Liver (tissue), 3 donors: ENCODE data around the gene RNF152.

ENCODE experiments used
- CTCF ChIP-seq: fragments of 150-350 bp; IDR thresholded peaks from 2 replicates; pipeline ENCODE4 v1.5.1; 2017; ENCODE audit warnings: improper control_type of control experiment, low read depth, low read length; ENCODE audit not compliant: missing input control
- EGR1 ChIP-seq, 2 donors: IDR thresholded peaks; 2 replicates each; pipeline ENCODE4 v1.6.1; 2016 to 2018; ENCODE audit warnings: antibody characterized with exemption in 2 of 2, low read depth in 2 of 2
- FOXA1 ChIP-seq: IDR thresholded peaks from 2 replicates; pipeline ENCODE4 v1.6.1; 2016; ENCODE audit warnings: antibody characterized with exemption
- GABPA ChIP-seq, 2 donors: IDR thresholded peaks in 1 of 2; conservative IDR thresholded peaks in 1 of 2; 2 replicates each; pipeline ENCODE4 v1.6.1; 2016; ENCODE audit warnings: antibody characterized with exemption in 2 of 2, mild to moderate bottlenecking in 1 of 2, moderate library complexity in 1 of 2
- JUND ChIP-seq, 2 donors: IDR thresholded peaks; 2 replicates each; pipeline ENCODE4 v1.6.1; 2016; ENCODE audit warnings: antibody characterized with exemption in 2 of 2
- RAD21 ChIP-seq, 2 donors: IDR thresholded peaks; 2 replicates each; pipeline ENCODE4 v1.6.1; 2016; ENCODE audit warnings: antibody characterized with exemption in 2 of 2, mild to moderate bottlenecking in 2 of 2
- SP1 ChIP-seq: IDR thresholded peaks from 2 replicates; pipeline ENCODE4 v1.6.1; 2018; ENCODE audit warnings: antibody characterized with exemption, mild to moderate bottlenecking
- TAF1 ChIP-seq: conservative IDR thresholded peaks from 2 replicates; pipeline ENCODE4 v1.6.1; 2016; ENCODE audit warnings: antibody characterized with exemption, mild to moderate bottlenecking
- YY1 ChIP-seq: IDR thresholded peaks from 2 replicates; pipeline ENCODE4 v1.6.1; 2016; ENCODE audit warnings: antibody characterized with exemption, mild to moderate bottlenecking
- TF ChIP-seq, protein P1 (sequence below): IDR thresholded peaks from 2 replicates; pipeline ENCODE4 v1.6.1; 2016; ENCODE audit warnings: antibody characterized with exemption, mild to moderate bottlenecking
- TF ChIP-seq, protein P2 (sequence below): IDR thresholded peaks from 2 replicates; pipeline ENCODE4 v1.6.1; 2016; ENCODE audit warnings: antibody characterized with exemption
- TF ChIP-seq, protein P3 (sequence below): IDR thresholded peaks from 2 replicates; pipeline ENCODE4 v1.6.1; 2016; ENCODE audit warnings: antibody characterized with exemption
- TF ChIP-seq, protein P4 (sequence below): IDR thresholded peaks from 2 replicates; pipeline ENCODE4 v1.6.1; 2016; ENCODE audit warnings: antibody characterized with exemption
- donor health status: healthy.
- donor health status: healthy.

DNA sequence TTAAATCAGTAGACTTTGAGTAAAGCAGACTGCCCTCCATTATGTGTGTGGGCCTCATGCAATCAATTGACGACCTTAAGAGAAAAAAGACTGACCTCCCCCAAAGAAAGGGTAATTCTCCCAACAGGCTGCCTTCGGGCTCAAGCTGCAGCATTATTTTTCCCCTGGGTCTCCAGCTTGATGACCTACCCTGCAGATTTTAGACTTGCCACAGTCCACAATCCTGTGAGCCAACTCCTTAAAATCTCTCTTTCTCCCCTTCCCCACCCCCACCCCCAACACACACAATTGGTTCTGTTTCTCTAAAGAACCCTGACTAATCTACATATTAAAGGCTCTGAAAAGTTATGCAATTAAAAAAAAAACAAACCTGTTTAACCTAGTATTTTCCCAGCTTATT lies 89.4 kb downstream of the RNF152 start:
- TF ChIP-seq TAF1, result no peak
- no peak for TF ChIP-seq CTCF
- TF ChIP-seq YY1, result no peak
- TF ChIP-seq, protein P1, sequence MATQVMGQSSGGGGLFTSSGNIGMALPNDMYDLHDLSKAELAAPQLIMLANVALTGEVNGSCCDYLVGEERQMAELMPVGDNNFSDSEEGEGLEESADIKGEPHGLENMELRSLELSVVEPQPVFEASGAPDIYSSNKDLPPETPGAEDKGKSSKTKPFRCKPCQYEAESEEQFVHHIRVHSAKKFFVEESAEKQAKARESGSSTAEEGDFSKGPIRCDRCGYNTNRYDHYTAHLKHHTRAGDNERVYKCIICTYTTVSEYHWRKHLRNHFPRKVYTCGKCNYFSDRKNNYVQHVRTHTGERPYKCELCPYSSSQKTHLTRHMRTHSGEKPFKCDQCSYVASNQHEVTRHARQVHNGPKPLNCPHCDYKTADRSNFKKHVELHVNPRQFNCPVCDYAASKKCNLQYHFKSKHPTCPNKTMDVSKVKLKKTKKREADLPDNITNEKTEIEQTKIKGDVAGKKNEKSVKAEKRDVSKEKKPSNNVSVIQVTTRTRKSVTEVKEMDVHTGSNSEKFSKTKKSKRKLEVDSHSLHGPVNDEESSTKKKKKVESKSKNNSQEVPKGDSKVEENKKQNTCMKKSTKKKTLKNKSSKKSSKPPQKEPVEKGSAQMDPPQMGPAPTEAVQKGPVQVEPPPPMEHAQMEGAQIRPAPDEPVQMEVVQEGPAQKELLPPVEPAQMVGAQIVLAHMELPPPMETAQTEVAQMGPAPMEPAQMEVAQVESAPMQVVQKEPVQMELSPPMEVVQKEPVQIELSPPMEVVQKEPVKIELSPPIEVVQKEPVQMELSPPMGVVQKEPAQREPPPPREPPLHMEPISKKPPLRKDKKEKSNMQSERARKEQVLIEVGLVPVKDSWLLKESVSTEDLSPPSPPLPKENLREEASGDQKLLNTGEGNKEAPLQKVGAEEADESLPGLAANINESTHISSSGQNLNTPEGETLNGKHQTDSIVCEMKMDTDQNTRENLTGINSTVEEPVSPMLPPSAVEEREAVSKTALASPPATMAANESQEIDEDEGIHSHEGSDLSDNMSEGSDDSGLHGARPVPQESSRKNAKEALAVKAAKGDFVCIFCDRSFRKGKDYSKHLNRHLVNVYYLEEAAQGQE, result no peak
- TF ChIP-seq, protein P2, sequence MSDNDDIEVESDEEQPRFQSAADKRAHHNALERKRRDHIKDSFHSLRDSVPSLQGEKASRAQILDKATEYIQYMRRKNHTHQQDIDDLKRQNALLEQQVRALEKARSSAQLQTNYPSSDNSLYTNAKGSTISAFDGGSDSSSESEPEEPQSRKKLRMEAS, result no peak
- TF ChIP-seq, protein P3, sequence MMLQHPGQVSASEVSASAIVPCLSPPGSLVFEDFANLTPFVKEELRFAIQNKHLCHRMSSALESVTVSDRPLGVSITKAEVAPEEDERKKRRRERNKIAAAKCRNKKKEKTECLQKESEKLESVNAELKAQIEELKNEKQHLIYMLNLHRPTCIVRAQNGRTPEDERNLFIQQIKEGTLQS, result no peak
- TF ChIP-seq JUND (IDR thresholded peaks at IDR 0.05), result no peak
- TF ChIP-seq RAD21 (IDR thresholded peaks at IDR 0.05), result no peak
- no peak for TF ChIP-seq EGR1 (IDR thresholded peaks at IDR 0.05; ENCODE audit: low read depth in 2 of 2)
- no peak for TF ChIP-seq FOXA1
- TF ChIP-seq SP1, result no peak
- TF ChIP-seq, protein P4, sequence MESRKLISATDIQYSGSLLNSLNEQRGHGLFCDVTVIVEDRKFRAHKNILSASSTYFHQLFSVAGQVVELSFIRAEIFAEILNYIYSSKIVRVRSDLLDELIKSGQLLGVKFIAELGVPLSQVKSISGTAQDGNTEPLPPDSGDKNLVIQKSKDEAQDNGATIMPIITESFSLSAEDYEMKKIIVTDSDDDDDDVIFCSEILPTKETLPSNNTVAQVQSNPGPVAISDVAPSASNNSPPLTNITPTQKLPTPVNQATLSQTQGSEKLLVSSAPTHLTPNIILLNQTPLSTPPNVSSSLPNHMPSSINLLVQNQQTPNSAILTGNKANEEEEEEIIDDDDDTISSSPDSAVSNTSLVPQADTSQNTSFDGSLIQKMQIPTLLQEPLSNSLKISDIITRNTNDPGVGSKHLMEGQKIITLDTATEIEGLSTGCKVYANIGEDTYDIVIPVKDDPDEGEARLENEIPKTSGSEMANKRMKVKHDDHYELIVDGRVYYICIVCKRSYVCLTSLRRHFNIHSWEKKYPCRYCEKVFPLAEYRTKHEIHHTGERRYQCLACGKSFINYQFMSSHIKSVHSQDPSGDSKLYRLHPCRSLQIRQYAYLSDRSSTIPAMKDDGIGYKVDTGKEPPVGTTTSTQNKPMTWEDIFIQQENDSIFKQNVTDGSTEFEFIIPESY, result no peak
- no peak for TF ChIP-seq GABPA (IDR thresholded peaks at IDR 0.05 in 1 of 2, conservative IDR thresholded peaks at IDR 0.05 in 1 of 2)
